Activated CD4-positive, CD25-positive, alpha-beta regulatory T cell treated with anti-CD3 and anti-CD28 coated beads, Interleukin-2, amount 50 U/mL, for 24 hours (primary cell): Measurements from ENCODE around the gene NELL1.

ENCODE experiments used
- ATAC-seq, 2 donors: fragments of 150-1000 bp; cut with Tn5 transposase; one replicate each; pipeline ENCODE4 v1.10.0; 2021; ENCODE audit warnings: mild to moderate bottlenecking in 1 of 2, moderate library complexity in 1 of 2

The NELL1 gene

DNA sequence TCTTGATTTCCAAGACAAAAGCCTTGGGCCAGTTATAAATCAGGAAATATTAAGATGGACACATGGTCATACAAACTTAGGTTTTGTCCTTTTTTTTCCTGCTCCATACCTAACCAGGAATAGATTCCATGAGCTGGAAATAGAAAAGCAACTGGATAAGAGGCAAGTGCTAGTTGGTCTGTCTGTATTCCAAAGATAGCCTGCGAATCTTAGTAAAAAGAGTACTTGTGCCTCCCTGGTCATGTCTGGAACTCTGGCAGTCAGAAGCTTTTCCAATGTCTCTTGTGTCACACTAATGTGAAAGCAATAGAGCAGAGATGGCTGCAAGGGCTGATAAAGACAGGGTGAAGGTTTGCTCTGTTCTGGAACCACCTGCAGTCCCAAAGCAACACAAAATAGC, 933.3 kb downstream of the NELL1 start:
- ATAC-seq, result no peak

DNA sequence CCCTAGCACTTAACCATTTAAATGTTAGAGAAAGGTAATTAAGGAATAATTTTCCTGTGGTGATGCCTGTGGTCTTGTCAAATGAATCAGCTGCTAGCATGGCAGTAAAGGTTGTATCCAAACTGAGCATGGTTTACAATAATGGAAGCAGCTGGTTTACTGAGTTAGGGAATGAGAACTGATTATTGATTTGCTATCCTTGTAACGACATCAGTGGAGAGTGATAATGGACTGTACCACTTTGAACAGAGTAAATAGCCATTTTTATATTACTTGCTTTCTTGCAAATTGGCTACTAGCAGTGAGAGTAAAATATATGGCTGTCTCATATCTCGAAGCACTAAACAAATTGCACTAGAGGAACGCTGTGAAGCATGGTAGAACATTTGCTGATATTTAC, 934.5 kb downstream of the NELL1 start:
- no peak for ATAC-seq

DNA sequence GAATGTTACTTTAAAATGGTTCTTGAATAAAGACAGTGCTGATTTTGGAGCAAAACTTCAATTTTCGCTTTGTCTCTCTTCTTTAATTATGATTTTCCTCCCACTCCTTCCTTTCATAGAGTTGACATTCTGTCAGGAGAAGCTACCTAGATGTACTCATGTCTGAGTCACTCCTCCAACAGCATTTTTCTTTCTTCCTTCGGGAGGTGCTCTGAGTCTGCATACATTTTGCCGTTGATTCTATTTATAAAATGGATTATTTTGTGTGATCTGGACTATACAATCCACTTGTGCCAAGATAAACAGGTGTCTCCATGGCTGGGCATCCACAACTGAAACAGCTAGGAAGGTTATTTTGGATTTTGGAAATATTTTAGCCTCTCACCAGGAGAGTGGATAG, 935.2 kb downstream of the NELL1 start:
- no peak for ATAC-seq

DNA sequence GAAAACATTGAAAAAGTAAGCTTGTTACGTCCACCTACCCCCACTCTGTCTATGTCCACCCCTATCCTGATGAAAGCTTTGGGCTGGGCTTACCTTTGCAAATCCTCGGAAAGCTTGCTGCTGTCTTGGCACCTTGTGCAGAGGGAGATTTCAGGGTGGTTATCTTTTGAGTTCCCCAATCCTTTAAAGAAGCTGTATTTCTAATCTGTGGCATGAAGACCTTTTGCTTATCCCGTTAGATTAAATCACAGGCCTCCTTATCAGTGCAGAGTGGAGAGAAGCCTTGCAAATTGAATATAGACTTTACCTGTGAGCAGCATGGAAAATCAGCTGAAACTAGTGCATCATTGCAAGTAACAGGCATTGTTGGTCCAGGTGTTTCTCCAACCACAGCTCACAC, 942.9 kb downstream of the NELL1 start:
- no peak for ATAC-seq

- no peak for ATAC-seq
Observed at GRCh38 chr11:21614961-21615360, 945.6 kb downstream of the NELL1 start.

DNA sequence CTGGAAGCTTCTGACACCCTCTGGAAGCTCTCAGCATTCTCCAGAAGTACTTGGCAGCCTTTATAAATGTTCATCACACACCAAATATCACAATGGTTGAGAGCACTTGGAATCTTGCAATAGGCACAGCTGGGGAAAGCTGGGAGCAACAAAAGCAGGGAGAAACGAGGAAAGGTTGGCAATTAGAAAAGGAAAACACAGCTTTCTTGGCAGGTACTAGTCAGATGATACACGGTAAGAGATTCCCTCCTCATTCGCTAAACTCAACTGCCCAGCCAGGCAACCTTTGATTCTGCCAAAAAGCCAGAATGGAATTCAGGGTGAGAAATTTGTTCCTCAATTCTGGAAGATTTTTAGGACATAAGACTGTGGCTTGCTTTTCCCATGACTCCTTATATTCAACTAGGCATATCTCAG, 946.6 kb downstream of the NELL1 start:
- no peak for ATAC-seq

- ATAC-seq, result no peak
Observed at GRCh38 chr11:21622566-21622965, 953.2 kb downstream of the NELL1 start.

DNA sequence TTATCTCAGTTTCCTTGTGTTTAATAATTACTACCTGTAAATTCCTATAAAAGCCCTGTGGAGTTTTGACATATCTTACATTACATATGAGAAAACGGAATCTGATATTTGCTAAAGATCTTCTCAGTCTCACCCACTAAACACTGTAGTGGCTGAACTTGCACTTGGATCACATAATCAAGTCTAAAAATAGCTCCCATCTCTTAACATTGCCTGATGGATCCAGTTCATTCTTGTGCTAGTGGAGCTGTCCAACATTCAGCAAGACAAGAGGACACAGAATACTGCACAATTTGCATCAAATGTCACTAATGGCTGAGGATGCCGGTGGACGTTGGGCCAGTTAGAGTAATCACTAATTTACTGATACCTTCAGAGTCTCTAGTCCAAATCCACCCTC, 953.6 kb downstream of the NELL1 start:
- no peak for ATAC-seq
